ELR (cell line): Measurements from ENCODE around the gene KCNJ16.

ENCODE experiments used
- DNase-seq: peaks from one replicate; pipeline ENCODE4 v3.0.0-alpha.2; 2015; ENCODE audit warnings: low read depth

Gene KCNJ16

DNA sequence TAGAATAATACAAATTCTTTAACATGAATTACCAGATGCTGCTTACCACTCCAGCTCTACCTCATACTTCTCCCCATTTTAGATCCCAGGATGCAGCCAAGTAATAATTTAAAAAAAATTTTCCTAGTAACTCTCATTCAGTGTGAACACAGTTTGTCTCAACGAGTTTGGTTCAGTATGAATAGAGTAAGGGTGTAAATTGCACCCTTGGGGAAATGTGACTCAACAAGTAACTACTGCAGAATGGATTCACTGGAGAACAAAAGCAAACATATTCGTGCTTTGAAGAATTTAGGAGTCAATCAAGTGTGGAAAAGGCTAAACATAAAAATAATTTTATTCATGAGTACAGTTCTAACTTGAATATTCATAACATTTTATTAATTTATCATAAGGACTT is 23.0 kb downstream of the KCNJ16 start:
- DNase-seq, result no peak

DNA sequence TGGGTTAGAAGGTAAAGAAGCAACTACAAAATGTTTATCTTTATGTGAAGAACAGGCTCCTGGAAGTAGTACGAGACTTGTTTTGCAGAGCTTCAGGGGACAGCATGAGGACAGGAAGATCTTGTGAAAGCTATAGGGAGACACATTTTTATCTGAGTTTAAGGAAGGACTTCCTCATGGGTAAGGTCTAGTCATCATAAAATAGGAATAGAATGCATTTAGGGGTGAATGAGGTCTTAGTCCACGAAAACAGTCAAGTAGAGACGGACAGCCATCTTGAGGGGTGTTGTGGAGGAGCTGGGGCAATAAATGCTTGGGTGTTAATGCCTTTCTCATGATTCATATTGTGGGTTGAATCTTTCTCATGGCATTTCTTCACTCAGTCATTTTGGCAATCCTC is 24.3 kb downstream of the KCNJ16 start:
- peak; percentile 19 for DNase-seq

- no peak for DNase-seq
These were observed 24.9 kb downstream of the KCNJ16 start for GRCh38 chr17:70099884-70100283.

DNA sequence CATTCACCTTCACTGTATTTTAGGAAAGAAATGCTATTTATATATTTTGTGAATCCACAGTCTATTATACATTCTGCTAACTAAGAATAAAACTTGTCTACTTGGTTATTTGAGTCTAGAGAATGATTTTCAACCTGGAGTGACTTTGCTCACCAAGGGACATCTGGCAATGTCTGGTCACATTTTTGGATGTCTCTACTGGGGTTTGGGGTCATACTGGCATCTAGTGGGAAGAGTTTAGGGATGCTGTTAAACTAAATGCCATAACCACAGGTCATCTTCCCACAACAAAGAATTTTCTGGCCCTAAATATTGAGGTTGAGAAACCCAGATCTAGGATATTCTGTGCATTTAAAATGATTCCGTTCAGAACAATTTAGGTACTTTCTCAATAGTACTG is 26.0 kb downstream of the KCNJ16 start:
- DNase-seq, result peak; percentile 38

GRCh38 chr17:70102531-70102930 is 27.5 kb downstream of the KCNJ16 start:
- DNase-seq, result no peak

GRCh38 chr17:70104791-70105523 is 29.9 kb downstream of the KCNJ16 start:
- DNase-seq, result no peak

- no peak for DNase-seq
These were observed 30.6 kb downstream of the KCNJ16 start for GRCh38 chr17:70105641-70106040.

DNA sequence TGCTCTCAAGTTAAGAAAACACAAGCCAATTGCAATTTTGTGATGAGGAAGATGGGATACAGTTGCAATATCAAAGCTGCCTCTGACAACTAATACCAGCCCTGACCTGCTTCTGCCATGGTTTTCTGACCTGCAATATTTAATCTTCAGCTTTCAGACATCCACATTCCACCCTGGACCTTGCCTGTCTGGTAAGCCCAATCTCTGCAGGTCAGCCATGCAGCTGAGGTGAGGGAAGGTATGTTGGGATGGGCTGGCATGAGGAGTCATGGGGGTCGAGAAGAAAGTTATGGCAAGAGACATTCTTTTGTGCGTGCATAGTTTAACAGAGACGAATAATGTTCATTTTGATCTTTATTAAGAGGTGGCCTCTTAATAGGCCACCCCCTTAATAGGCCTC is 31.5 kb downstream of the KCNJ16 start:
- DNase-seq, result no peak

- no peak for DNase-seq
These were observed 32.4 kb downstream of the KCNJ16 start for GRCh38 chr17:70107441-70107840.

DNA sequence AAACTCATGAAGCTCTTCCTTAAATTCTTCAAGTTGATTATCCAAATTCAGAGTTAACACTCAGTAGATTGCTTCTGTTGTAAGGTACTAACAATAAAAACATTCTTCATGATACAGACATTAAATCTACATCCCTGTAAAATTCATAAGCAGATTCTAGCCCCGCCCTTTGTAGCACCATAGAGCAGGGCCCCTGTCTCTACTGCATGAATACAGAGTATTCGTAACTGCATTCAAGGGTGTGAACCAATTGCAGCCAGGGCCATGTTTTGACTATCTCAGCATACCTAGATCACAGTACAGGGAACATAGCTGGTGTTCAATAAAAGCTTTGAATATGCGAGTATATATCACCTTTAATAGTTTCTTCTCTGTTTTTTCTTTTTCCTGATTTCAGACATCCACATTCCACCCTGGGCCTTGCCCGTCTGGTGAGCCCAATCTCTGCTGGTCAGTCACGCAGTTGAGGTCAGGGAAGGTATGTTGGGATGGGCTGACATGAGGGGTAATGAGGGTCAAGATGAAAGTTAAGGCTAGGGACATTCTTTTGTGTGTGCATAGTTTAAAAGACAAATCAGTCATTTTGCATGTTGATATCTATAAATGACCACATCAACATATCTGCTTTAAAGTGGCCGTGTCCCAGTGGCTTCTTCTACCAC is 33.0 kb downstream of the KCNJ16 start:
- no peak for DNase-seq

GRCh38 chr17:70109497-70109896 is 34.5 kb downstream of the KCNJ16 start:
- no peak for DNase-seq

GRCh38 chr17:70110443-70110880 is 35.4 kb downstream of the KCNJ16 start:
- peak; percentile 23 for DNase-seq

DNA sequence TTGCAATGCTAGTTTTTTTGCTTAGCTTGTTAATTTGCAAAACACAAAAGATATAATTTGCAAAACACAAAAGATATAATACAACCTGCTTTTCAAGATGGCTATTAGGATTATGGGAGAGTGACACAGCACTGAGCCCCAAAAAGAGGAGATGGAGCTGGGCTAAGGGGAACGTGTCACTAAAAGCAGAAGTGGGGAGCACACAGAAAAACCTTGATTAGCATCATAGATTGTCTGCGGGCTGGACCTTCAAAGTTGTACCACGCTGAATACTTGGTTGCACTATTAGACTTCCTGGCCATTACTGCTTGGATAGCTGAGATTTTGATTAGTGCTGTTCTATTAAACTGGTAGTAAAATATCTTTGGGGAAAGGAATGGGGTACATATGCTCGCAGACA is 36.2 kb downstream of the KCNJ16 start:
- no peak for DNase-seq

DNA sequence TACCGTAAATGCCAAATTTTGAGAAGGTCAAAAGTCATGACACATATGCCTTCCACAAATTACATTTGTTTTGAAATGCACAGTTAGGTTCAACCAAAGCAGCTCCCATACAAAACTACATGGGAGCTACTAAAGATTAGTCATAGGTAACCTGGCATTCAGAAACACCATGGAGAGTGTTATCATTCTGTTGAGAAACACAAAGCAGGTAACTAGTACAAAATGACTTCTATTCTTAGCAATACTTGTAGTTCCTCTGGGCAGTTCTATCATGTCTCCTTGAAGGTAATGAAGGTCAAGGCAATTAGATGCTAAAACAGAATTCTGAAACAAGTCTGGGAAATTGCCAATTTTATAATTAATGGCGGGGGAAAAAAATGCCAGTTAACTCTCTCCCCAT is 39.4 kb downstream of the KCNJ16 start:
- DNase-seq, result no peak

GRCh38 chr17:70115126-70115525 is 40.1 kb downstream of the KCNJ16 start:
- DNase-seq, result no peak

DNA sequence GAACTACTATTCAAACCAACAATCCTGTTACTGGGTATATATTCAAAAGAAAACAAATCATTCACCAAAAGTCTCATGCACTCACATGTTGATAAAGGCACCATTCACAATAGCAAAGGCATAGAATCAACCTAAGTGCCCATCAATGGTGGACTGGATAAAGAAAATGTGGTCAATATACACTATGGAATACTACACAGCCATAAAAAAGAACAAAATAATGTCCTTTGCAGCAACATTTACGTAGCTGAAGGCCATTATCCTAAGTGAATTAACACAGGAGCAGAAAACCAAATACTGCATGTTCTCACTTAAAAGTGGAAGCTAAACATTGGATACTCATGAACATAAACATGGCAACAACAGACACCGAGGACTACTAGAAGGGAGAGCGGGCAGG is 41.9 kb downstream of the KCNJ16 start:
- no peak for DNase-seq

GRCh38 chr17:70119545-70119944 is 44.5 kb downstream of the KCNJ16 start:
- DNase-seq, result no peak

DNA sequence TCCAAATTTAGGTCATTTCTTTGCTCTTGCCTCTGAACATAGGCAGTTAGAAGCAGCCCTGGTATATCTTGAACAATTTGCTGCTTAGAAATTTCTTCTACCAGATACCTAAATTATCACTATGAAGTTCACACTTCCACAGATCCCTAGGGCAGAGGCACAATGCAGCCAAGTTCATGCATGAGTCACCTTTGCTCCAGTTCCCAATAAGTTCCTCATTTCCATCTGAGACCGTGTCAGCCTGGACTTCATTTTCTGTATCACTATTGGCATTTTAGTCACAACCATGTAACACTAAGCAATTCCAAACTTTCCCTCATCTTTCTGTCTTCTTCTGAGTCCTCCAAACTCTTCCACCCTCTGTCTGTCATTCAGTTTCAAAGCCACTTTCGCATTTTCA is 45.0 kb downstream of the KCNJ16 start:
- DNase-seq, result peak; percentile 22

GRCh38 chr17:70120425-70120824 is 45.4 kb downstream of the KCNJ16 start:
- no peak for DNase-seq

DNA sequence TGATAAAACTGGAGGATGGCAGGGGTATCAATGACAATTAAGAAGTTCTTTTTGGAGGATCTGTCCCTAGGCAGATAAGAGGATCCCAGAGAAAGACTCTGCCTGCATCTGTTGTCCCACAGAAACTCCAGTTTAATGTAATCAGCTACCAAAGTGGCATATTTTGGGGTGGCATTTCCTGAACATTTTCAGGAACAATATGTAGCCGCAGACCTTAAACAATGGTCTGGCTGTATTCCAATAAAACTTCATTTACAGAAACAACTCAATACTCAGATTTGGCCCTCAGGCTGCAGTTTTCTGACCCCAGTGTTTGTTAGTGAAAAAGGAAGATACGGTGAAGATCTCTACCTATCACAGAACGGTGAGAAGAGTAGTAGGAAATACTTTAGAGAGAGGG is 46.1 kb downstream of the KCNJ16 start:
- no peak for DNase-seq

GRCh38 chr17:70123193-70123592 is 48.2 kb downstream of the KCNJ16 start:
- DNase-seq, result no peak

- DNase-seq, result no peak
These were observed 49.7 kb downstream of the KCNJ16 start for GRCh38 chr17:70124723-70125122.

DNA sequence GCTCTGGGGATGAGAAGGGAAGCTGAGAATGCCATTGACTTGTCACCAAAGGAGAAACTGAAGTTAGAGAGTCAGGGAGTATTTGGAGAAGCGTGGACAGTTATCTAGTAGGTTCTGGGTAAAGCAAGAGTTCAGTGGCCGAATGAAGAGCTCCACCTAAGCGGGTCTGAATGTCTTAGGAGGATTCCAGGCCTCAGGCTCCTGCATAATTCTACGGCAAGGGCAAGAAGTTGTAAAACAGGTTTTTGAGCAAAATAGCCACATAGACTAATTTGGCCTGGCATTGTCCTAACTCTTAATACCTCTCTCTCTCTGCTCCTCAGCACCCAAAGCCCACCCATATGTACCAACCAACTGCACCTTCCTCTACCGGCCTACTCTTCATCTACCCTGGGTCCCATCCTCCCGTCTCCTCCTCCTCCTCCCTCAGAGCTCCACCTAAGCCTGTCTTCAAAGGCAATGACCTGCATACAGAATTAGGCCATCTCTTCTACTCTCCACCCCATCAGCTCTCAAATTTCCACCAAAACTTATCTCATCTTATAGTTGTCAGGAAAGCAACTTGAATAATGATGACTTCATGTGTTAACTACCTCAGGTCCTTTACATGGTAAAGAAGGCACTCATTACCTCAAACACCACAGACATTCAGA is 52.3 kb downstream of the KCNJ16 start:
- no peak for DNase-seq
